ENCODE measurements around the gene CMSS1.
"Not testable (repeated sequence)": the region's sequence is repeated elsewhere in the genome, so short reads cannot be mapped to it uniquely, and the experiment has no call there.

The CMSS1 gene

DNA sequence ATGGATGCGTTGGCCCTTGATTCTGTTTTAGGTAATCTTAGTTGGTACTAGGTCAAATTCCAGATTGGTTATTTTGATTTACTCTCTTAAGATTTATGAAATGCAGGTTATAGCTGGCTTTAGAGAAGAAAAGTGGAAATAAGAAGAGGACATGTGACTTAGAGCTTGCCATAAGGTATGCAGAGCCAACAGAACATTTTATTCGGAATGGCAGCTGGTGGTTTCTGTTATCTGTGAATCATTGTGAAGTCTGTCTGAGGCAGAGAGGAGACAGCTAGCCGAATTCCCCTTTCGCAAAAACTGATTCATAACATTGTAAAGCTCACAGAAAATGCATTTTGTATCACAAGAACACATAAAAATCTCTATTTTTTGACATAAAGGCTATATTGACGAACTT, 214.6 kb downstream of the CMSS1 start:
- no peak for DNase-seq

DNA sequence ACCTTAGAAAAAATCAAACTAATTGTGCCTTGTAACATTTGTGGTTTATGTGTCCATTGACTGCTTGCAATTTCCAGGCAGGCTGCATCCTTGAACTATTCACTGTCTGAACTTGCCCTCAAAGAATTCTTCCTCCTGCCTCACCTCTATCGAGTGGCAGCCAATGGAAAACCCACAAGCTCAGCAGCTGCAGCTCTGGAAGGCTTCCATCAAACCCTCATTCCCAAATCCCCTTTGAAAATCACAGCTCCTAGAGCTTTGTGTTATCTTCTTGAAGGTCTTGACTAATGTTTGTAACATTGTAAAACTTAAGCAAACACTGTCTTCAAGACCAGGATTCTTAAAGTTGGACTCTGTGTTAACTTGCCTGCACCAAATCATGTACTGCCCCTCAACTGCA, 215.5 kb downstream of the CMSS1 start:
- no peak for DNase-seq

DNA sequence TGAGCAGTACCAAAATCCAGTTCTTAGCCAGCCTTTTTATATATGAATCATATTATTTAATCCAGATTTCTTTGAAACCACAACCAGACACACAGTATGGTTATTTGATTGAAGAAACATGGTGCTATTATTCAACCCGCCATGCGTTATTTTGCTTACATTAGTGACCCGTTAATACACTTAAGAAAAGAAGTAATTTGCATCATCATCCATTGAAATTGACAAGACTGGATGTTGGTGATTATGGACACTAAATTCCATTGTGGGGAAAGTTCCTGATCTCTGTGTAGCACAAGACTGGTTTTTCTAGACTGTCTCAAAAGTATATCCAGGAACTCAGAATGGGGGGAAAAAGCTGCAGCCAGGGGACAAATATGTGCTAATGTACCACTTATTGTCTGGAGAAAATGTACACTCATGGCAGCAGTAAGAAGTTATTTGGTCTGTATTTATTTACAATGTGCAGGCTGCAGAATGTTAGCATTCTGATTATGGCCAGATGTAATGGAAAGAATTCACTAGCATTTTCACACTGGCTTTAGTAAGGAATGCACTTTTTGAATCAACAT, 216.3 kb downstream of the CMSS1 start:
- no peak for DNase-seq

DNA sequence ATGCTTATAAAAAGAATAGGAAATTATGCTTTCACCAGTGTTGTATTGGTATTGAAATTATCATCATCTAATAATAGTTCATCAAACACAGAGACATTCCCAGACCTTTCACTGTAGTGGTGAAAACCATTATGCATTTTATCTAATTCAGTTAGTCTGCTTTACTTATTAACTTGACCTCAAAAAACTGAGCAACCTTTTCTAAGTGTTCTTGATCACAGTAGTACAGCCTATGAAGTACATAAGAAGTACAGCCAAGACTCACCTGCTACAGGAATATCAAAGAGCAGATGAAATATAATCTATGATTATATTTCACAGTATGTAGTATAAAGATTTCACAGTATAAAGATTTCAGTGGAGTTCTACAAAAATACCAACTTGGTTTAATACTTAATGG, 221.4 kb downstream of the CMSS1 start:
- no peak for DNase-seq

DNA sequence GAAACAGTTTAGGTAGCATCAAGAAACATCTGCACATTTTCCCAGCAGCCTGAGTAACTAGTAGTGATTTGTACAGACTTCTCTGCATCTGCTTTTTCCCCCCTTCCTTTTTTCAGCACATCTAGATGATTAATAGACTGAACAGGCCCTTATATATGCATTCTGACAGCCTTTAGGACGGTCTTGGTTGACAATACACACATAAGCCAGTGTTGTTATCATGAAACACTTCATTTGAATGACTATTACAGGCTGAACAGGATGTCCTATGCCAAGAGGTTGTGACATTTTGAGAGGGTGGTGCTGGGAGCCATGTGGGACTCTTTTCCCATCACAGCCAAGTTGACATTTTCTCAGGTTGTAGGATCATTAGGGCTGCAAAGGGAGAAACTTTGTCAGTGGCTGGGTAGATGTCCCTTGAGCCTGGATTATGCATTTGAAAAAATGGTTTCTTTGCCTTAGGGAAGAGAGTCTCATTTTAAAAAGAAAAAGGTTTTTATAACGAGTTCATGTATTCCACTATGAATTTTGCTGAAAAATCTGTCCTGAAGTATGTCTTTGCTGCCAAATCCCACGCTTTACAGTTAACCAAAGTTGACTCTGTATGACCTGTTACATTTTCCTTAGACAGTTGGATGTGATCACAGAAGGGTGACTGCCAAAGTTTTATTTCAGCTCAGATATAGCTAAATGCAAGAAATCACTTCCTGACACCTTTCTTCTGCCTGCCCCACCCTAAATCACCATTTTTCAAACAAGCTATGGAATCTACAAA, 223.0 kb downstream of the CMSS1 start:
- DNase-seq, result no peak

DNA sequence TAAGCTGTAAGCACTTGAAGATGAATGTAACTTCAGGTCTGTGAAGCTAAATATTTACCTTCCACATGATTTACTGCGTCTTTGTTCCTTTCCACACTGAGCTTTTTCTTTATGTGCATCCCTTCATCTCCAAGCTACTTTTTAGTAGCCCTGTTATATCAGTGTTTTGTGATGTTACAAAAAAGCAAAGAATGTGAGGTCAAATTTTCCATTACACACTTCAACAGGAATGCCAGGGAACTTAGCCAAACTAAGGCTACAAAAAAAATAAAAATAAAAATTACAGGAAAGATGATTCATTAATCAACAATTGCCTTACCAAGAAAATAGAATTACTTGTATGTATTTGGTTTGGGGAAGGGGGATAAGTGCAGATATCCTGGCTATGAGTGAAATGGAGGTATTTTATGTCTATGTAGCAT, 223.7 kb downstream of the CMSS1 start:
- DNase-seq, result no peak

DNA sequence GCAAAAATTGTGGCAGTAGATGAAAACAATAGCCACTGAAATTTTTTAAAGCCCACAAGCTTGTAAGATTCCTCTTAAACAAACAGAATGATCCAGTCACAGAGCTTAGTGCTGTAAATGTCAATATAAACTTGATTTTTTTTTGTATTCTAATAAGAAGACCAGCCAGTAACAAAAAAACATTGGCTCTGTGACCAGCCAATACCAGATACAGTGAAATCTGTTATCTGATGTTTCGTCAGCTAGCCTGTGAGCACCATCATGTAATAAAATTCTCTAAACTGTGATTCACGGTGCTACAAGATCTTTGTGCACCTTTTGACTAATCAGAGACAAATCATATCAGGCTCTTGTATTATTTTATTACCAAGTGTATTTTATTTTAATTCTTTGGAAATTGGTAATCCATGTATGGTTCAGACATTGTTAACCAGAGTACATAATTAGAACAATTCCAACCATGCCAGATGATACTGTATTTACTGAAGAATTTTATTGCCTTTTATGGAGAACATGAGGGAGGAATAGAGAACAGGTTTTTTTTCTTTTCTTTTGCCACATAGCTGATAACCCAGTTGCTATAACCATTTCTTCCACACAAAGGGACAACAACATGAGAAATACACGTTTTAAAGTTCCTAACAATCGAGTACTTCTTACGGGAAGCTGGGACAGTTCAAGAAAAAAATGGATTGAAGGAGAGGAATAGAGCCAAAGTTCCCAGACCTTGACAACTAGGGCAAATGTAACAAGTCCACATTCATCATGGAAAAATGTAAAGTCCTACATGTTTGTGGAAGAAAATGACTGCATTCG, 224.7 kb downstream of the CMSS1 start:
- no peak for DNase-seq

DNA sequence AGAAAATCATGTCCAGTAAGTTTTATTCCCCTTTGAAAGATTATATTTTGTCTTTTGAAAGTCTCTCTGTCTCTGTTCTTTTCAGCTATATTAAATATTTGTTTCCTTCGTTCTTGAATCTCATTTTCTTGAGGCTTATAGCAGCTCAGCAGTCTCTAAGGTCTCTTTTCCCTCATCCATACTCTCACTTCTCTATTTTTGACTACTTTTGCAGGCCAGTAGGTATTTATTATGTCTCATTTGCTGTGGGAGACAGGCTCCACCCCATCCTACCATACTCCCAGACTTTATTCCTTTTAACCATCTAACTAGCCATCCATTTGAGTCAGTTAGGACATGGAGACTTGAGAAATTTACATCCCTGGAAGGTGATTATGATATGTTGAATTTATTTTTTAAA, 225.6 kb downstream of the CMSS1 start:
- no peak for DNase-seq

DNA sequence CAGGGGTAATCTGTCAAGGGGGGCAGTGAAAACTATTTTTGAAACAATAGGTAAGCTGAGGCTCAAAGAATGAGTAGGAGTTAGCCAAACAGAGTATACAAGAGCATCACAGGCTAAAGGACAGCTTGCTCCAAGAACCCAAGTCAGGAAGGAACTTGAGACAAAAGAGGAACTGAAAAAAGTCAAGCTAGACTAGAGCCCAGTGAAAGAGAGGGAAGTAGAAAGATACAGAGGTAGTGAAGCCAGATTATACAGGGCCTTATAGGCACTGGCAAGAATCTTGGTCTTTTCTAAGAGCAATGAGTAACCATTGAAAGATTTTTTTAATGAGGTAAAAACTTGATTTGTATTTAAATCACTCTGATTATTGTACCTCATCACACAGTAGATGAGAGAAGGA, 226.7 kb downstream of the CMSS1 start:
- DNase-seq, result no peak

DNA sequence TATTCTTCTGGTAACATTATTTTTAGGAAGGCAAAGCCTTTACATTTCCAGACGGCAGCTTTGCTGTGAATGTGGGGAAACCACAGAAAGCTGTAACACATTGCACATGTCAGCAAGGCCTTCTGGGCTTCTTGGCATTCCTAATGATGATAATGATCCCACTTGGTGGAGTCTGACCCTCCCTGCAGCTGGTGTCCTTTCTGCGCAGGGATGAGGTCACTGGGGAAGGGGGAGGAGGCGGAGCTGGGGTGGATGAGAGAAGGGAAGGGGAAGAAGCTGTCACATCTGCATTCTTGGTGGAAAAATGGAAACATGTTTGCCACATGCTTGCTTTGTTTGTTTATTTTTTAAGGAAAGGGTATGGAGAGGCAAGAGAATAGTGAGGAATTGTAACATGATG, 228.0 kb downstream of the CMSS1 start:
- no peak for DNase-seq

DNA sequence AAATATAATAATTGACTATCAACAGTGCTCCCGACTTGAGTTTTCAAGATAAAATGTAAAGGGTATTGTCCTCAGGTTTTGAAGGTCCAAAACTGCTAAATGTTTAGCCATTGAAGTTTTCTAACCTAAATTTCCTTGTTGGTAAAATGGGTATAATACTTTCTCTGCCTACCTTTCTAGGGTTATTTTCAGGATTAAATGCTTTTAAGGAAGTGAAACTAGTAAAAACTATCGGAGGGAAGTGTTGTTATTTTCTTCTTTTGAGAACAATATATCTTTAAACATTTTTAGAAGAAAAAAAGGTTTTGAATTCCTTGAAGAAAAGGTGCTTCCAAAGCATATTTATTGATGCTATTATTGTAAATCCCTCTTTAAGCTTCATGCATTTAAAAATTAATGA, 229.3 kb downstream of the CMSS1 start:
- no peak for DNase-seq

DNA sequence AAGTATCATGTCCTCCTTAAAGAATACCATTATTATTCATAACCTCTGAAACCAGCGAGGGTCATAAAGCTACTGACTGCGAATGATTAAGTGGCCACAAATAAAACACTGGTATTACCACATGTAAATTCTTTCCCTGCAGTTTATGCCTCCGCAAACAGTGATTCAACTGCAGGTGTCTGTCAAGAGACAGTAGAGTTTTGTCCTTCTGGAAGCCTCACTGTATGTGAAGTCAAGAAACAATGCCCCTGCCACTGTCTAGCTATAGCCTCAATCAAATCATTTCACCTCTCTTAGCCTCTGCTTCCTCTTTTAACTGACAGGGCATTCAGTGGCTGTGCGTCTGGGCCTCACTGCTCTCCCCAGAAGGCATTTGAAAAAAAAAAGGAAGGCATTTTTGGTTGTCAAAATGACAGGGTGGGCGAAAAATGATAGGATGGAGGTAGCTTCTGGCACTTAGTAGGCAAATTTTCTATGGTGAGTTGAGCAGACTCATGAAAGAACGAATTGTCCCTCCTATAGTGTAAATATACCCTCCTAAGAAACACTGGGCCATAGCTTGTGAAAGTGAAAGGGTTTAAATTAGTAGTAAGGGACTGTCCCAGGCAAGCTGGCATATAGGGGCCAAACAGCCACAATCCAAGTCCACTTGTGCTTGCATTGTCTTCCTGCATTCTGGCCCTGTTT, 229.9 kb downstream of the CMSS1 start:
- DNase-seq, result no peak

DNA sequence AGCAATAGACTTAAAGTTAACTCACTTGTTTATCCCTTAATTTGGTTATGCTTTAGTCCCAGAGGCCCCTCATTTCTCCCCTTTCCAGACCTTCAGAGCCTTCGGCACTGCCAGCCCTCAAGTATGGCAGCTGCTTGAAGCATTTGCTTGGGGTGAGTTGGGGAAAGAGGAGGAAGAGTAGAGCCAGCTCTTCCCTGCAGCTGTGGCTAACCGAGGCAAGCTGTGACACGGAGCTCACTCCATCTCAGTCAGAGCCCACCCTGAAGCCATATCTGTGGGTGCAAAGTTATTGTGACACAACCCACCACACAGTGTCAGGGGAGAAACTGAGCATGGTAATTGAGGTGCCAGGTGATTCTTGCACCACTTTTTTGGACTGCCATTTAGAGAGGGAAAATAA, 230.6 kb downstream of the CMSS1 start:
- DNase-seq, result no peak

DNA sequence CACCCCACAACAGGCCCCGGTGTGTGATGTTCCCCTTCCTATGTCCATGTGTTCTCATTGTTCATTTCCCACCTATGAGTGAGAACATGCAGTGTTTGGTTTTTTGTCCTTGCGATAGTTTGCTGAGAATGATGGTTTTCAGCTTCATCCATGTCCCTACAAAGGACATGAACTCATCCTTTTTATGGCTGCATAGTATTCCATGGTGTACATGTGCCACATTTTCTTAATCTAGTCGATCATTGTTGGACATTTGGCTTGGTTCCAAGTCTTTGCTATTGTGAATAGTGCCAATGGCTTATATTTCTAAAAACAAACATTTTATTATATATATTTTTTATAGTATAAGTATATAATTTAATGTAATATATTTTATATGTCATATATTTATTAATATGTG, 233.9 kb downstream of the CMSS1 start:
- not testable (repeated sequence) for DNase-seq

DNA sequence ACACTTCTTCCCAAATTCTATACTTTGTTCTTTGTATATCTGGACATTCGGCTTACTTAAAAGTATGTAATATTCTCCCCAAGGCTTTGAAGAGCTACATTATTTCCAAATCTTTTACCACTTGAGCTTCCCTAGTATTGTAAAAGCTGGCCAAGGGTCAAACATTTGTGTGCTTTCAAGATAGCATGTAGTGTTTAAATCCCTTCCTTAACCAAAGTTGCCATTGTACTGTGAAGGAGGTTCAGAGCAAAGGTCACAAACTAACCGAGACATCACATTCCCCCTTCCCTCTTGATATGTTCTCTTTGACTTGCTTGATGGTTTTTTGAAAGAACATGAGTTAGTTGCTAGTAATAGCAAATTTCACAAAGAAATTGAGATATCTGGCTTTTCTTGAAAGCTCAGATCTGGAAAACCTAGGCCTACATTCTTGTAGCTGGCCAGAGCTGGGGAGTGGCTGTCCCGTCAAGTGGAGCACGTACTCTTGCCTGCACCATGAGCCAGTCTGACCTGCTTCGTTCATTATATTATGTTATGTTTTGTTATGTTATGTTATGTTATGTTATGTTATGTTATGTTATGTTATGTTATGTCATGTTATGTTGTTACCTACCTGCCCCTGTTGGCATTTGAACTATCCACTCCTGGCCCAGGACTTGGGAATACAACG, 236.4 kb downstream of the CMSS1 start:
- DNase-seq, result no peak

DNA sequence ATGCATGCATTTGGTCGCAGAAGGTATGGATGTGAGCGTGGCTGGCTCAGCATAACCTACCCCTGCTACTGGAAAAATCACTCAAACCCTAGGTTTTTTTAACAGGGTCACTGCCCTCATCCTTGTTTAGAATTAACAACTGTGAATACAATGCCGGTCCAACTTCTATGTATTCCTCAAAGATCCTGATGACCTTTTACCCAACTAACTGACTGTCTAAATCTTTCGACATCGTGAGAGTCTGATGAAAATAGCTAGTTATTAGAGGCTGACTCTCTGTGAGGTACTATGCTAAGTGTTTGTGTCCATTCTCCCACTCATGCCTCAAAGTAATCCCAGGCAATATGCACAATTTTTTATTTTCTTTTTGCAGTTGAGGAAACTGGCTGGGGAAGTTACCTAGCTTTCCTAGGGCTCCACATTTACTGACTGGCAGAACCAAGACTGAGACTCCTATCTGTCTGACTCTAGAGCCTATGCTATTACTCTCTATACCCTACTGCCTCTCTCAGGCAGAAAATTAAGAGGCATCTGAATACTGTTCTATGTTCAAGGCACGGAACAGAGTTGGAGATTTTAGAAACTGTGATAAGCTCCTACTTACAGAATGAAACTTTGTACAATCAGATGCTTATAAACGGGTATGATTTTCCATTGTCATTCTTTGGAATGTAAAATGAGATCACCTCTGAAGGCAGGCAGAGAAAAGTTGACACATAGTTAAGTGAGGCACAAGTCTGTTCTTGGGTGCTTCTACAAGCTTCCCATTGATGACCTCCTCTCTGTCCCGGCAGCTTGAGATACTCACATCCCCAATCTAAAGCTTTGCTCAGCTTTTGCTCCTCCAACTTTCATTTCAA, 240.3 kb downstream of the CMSS1 start:
- DNase-seq, result no peak

DNA sequence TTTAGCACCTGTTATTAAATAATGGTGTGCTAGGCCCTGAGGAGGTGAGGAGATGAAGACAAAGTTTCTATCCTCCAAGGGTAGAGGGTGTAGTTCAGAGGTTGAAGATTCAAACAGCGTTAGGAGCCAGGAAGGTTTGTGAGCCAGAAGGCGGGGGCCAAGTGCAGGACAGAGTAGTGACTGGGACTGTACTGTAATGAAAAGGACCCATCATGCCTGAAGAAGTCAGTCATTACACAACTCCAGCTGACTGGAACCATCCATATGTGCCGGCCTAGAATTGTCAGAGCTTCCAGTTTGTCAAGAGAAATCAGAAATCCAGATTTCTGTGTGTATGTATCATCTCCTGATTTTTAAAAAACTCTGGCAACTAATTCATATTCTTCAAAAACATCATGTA, 241.8 kb downstream of the CMSS1 start:
- no peak for DNase-seq

DNA sequence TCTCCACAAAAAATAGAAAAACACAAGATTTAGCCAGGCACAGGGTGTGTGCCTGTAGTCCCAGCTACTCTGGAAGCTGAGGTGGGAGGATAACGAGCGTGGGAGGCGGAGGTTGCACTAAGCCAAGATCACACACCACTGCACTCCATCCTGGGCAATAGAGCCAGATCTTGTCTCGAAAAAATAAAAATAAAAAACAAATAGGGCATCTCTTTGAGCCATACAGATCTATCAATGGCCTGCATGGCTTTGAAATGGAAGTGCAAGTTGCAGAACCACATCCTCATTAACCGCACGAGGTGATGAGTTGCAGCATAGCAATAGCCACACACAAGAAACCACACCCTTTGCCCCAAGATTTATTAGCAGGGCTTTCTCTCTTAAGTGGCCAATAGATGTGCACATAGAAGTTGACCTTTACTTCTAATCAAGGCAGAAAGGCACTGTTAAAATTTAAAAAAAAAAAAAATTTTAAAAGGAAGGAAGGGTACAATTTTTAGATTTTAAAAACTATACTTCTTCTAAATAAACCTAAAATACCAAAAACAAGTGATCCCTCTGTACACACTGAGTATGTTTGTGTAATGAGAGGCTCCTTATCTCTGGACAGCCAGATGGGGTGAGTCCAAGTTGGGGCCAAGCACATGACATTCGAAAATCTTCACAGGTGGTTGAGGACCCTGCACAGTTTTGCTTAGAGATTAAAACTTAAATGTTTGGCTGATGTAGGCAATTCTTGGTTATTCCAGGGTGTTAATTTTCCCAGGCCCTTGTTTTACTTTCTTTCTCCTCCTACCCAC, 243.2 kb downstream of the CMSS1 start:
- DNase-seq, result no peak

DNA sequence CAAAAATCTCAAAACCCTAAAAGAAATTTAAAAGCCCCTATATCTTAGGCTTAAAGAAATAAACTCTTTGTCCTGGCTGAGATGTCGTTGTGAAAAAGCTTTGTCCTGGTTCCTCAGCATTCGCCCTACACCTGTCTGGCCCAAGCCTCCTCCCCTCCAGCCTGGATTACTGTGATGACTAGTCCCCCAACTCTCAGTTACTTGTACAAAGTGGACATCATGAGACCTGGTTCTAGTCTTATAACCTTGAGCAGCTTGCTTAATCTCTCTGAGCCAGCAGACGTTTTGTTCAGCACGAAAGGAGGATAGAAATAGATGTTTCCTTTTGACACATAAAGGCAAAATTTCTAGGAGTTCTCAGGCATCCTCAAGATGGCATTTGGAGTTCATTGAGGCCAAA, 245.0 kb downstream of the CMSS1 start:
- DNase-seq, result no peak

DNA sequence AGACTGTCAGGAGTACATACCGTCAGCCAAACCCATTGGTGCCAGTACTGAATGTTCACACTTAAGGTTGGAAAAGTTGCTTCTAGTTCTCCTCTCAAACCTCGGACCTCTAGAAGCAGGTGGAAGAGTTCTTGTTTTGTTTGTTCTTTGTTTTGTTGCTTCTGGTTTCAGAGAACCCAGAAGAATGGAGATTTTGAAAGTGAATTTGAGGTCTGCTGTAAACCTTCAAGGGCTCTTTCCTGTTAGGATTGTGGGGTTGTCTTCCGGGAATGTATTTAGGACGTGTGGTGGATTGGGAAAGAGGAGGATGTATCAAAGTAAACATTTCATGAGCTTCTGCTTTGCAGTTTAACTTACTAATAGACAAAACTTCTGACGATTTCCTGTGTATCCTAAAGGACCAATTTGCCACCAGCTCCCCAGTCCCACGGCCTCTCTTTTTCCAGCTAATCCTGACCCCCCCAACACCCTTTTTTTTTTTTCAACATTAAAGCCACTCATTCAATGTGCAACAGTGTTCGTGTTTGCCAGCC, 246.3 kb downstream of the CMSS1 start:
- DNase-seq, result no peak

DNA sequence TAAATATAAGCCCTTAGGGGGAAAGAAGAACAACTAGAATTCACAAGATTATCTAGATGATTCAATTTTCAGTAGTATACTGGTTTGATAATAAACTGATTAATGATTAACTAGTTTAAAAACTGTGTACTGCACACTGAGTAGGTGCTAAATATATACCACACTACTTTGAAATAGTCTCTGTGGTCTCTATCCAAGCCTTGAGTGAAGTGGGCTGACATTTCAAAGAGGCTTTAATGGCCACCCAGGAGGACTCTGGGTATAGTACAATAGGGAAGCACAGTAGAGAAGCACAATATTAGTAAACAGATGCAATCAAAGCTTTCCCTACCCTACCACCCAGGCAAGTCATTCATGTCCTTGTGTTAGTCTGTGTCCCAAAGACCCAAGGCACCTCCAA, 249.9 kb downstream of the CMSS1 start:
- no peak for DNase-seq
